H1 (cell line): ENCODE results near the gene PRSS21.

Experiments used
- BACH1 ChIP-seq: IDR thresholded peaks from 2 replicates; pipeline ENCODE4 v1.6.1; 2012; ENCODE audit warnings: low read length, improper control_type of control experiment
- BCL11A ChIP-seq, 2 experiments: IDR thresholded peaks; one replicate each; pipeline ENCODE4 v1.6.1; 2011; ENCODE audit warnings: low read depth in 2 of 2, low read length in 2 of 2, mild to moderate bottlenecking in 2 of 2
- BRCA1 ChIP-seq: IDR thresholded peaks from 2 replicates; pipeline ENCODE4 v1.6.1; 2012; ENCODE audit warnings: low read depth, low read length, improper control_type of control experiment
- CHD2 ChIP-seq: IDR thresholded peaks from 2 replicates; pipeline ENCODE4 v1.6.1; 2012; ENCODE audit warnings: low read length, improper control_type of control experiment
- EZH2 ChIP-seq: fragments of 200-600 bp; sonication (generic); IDR thresholded peaks from 2 replicates; pipeline ENCODE4 v1.7.1; 2012; ENCODE audit warnings: low read depth, mild to moderate bottlenecking, moderate library complexity, low read length, inconsistent platforms; ENCODE audit not compliant: severe bottlenecking
- JUND ChIP-seq: IDR thresholded peaks from 2 replicates; pipeline ENCODE4 v1.6.1; 2011; ENCODE audit warnings: mild to moderate bottlenecking, improper control_type of control experiment, low read length
- POLR2A ChIP-seq, 2 experiments: IDR thresholded peaks; 1 replicate in 1 of 2; 2 replicates in 1 of 2; pipeline ENCODE4 v1.6.1; 2011; ENCODE audit warnings: low read depth in 2 of 2, low read length in 2 of 2, mild to moderate bottlenecking in 2 of 2; ENCODE audit errors: control extremely low read depth in 1 of 2
- RFX5 ChIP-seq: IDR thresholded peaks from 2 replicates; pipeline ENCODE4 v1.6.1; 2011; ENCODE audit warnings: low read depth, low read length, improper control_type of control experiment, borderline replicate concordance
- SIN3A ChIP-seq, 2 experiments: IDR thresholded peaks in 1 of 2; conservative IDR thresholded peaks in 1 of 2; 2 replicates each; pipeline ENCODE4 v1.6.1; 2011 to 2012; ENCODE audit warnings: low read length in 2 of 2, improper control_type of control experiment in 1 of 2, low read depth in 1 of 2, mild to moderate bottlenecking in 1 of 2
- SP2 ChIP-seq: IDR thresholded peaks from 2 replicates; pipeline ENCODE4 v1.6.1; 2012; ENCODE audit warnings: mild to moderate bottlenecking, low read length, inconsistent platforms
- TAF1 ChIP-seq: IDR thresholded peaks from 2 replicates; pipeline ENCODE4 v1.6.1; 2011; ENCODE audit warnings: mild to moderate bottlenecking, low read depth, low read length
- TCF12 ChIP-seq: IDR thresholded peaks from 2 replicates; pipeline ENCODE4 v1.6.1; 2011; ENCODE audit warnings: low read depth, mild to moderate bottlenecking, low read length
- TF ChIP-seq, protein P1 (sequence below), 3 experiments: IDR thresholded peaks; 1 replicate in 2 of 3; 2 replicates in 1 of 3; pipeline versions ENCODE4 v1.5.1 to v1.6.1; 2011; ENCODE audit warnings: low read length in 3 of 3, mild to moderate bottlenecking in 3 of 3, inconsistent platforms in 2 of 3, low read depth in 1 of 3, moderate library complexity in 1 of 3; ENCODE audit not compliant: insufficient read depth in 1 of 3; ENCODE audit errors: control extremely low read depth in 1 of 3
- TF ChIP-seq, protein P2 (sequence below): IDR thresholded peaks from 2 replicates; pipeline ENCODE4 v1.6.1; 2011; ENCODE audit warnings: low read depth, mild to moderate bottlenecking, low read length; ENCODE audit not compliant: insufficient read depth

DNA sequence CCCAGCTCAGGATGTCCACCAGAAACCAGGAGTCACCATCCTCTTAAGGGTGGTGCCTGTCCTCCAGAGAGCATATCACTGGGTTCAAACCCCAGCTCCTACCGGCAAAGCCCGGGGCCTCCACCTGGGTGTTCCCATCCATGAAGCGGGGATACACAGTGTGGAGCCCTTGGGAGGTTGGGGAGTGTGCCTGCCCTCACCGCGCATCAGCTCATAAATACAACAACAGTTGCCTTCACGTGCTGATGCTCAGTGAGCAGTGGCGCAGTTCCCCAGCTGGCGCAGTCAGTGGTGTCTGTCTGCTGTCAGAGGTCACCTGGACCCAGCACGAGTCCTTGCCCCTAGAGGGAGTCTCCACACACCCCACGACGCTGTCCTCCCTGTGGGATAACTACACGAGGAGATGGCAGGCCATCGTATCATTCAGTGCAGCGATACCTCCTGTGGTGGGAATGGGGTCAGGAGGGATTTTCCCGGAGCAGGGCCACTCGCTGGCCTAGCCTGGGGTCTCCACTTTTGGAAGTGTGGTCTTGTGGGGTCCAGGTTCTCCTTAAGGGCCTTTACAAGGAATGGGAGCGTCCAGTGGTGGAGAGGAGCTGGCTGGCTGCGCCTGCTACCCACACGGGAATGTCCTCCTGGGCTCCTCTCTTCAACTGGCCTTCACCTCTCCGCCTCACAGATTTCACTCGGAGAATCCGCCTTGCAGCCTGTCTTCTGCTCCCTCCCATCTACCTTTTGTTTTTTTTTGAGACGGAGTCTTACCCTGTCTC is 37.7 kb upstream of the PRSS21 start:
- TF ChIP-seq TAF1 (no peak), BACH1 (no peak), BRCA1 (no peak), SP2 (no peak), POLR2A (IDR thresholded peaks at IDR 0.05; ENCODE audit: control extremely low read depth in 1 of 2, low read depth in 2 of 2, low read length in 2 of 2) (no peak), CHD2 (no peak), TCF12 (no peak), JUND (no peak), SIN3A (conservative IDR thresholded peaks at IDR 0.05 in 1 of 2, IDR thresholded peaks at IDR 0.05 in 1 of 2; ENCODE audit: low read depth in 1 of 2, low read length in 2 of 2) (no peak), EZH2 (no peak), RFX5 (no peak), BCL11A (IDR thresholded peaks at IDR 0.05; ENCODE audit: low read depth in 2 of 2, low read length in 2 of 2) (no peak)
- TF ChIP-seq, protein P1, sequence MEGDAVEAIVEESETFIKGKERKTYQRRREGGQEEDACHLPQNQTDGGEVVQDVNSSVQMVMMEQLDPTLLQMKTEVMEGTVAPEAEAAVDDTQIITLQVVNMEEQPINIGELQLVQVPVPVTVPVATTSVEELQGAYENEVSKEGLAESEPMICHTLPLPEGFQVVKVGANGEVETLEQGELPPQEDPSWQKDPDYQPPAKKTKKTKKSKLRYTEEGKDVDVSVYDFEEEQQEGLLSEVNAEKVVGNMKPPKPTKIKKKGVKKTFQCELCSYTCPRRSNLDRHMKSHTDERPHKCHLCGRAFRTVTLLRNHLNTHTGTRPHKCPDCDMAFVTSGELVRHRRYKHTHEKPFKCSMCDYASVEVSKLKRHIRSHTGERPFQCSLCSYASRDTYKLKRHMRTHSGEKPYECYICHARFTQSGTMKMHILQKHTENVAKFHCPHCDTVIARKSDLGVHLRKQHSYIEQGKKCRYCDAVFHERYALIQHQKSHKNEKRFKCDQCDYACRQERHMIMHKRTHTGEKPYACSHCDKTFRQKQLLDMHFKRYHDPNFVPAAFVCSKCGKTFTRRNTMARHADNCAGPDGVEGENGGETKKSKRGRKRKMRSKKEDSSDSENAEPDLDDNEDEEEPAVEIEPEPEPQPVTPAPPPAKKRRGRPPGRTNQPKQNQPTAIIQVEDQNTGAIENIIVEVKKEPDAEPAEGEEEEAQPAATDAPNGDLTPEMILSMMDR (IDR thresholded peaks at IDR 0.05; ENCODE audit: control extremely low read depth in 1 of 3, insufficient read depth in 1 of 3, low read depth in 1 of 3, low read length in 3 of 3) = no peak
- TF ChIP-seq, protein P2, sequence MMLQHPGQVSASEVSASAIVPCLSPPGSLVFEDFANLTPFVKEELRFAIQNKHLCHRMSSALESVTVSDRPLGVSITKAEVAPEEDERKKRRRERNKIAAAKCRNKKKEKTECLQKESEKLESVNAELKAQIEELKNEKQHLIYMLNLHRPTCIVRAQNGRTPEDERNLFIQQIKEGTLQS = no peak
